GM18517 (cell line): ENCODE measurements around the gene CAMK2D.
"Not testable (repeated sequence)": the region's sequence is repeated elsewhere in the genome, so short reads cannot be mapped to it uniquely, and the experiment has no call there.

ENCODE experiments used
- ATAC-seq: cut with Tn5 transposase; IDR thresholded peaks from one replicate; pipeline ENCODE4 v1.9.1; 2021; ENCODE audit warnings: mild to moderate bottlenecking, moderate library complexity; ENCODE audit not compliant: unreplicated experiment

The CAMK2D gene

GRCh38 chr4:113763923-113764322, 2.4 kb upstream of the CAMK2D start:
- ATAC-seq = not testable (repeated sequence)

- ATAC-seq = no peak
Observed at GRCh38 chr4:113763029-113763285, 1.4 kb upstream of the CAMK2D start.

GRCh38 chr4:113762186-113763028, 869 bp upstream of the CAMK2D start:
- peak; percentile 77 for ATAC-seq

GRCh38 chr4:113760795-113761619, 531 bp downstream of the CAMK2D start:
- peak; percentile 13 for ATAC-seq

- no peak for ATAC-seq
Observed at GRCh38 chr4:113760094-113760794, 1.3 kb downstream of the CAMK2D start.

- no peak for ATAC-seq
Observed at GRCh38 chr4:113759696-113760093, 1.8 kb downstream of the CAMK2D start.

- no peak for ATAC-seq
Observed at GRCh38 chr4:113758372-113758771, 3.2 kb downstream of the CAMK2D start.

- no peak for ATAC-seq
Observed at GRCh38 chr4:113757486-113757885, 4.1 kb downstream of the CAMK2D start.

GRCh38 chr4:113756005-113756410, 5.5 kb downstream of the CAMK2D start:
- ATAC-seq = peak; percentile 92

GRCh38 chr4:113750734-113751133, 10.8 kb downstream of the CAMK2D start:
- no peak for ATAC-seq

- no peak for ATAC-seq
Observed at GRCh38 chr4:113750296-113750695, 11.2 kb downstream of the CAMK2D start.

- no peak for ATAC-seq
Observed at GRCh38 chr4:113749178-113749577, 12.4 kb downstream of the CAMK2D start.

GRCh38 chr4:113747949-113748348, 13.6 kb downstream of the CAMK2D start:
- no peak for ATAC-seq

- ATAC-seq = no peak
Observed at GRCh38 chr4:113745711-113746110, 15.8 kb downstream of the CAMK2D start.

- no peak for ATAC-seq
Observed at GRCh38 chr4:113744667-113745240, 16.8 kb downstream of the CAMK2D start.

- no peak for ATAC-seq
Observed at GRCh38 chr4:113743690-113744089, 17.8 kb downstream of the CAMK2D start.

GRCh38 chr4:113742643-113743042, 18.9 kb downstream of the CAMK2D start:
- ATAC-seq = no peak

- ATAC-seq = no peak
Observed at GRCh38 chr4:113741956-113742355, 19.6 kb downstream of the CAMK2D start.

GRCh38 chr4:113740857-113741379, 20.6 kb downstream of the CAMK2D start:
- ATAC-seq = no peak

- ATAC-seq = no peak
Observed at GRCh38 chr4:113739197-113739596, 22.3 kb downstream of the CAMK2D start.

GRCh38 chr4:113738251-113738650, 23.3 kb downstream of the CAMK2D start:
- ATAC-seq = no peak
